Astrocyte (in vitro differentiated cells and primary cell): Measurements from ENCODE around the gene MBP.

ENCODE experiments used
- EZH2 ChIP-seq: IDR thresholded peaks from 2 replicates; pipeline ENCODE4 v1.6.1; 2012; ENCODE audit warnings: mild to moderate bottlenecking, low read length, inconsistent platforms; ENCODE audit not compliant: insufficient read depth
- TF ChIP-seq, protein P1 (sequence below): IDR thresholded peaks from 2 replicates; pipeline ENCODE4 v1.5.1; 2011; ENCODE audit warnings: low read depth, mild to moderate bottlenecking, inconsistent platforms, low read length, moderate library complexity; ENCODE audit not compliant: insufficient read depth

DNA sequence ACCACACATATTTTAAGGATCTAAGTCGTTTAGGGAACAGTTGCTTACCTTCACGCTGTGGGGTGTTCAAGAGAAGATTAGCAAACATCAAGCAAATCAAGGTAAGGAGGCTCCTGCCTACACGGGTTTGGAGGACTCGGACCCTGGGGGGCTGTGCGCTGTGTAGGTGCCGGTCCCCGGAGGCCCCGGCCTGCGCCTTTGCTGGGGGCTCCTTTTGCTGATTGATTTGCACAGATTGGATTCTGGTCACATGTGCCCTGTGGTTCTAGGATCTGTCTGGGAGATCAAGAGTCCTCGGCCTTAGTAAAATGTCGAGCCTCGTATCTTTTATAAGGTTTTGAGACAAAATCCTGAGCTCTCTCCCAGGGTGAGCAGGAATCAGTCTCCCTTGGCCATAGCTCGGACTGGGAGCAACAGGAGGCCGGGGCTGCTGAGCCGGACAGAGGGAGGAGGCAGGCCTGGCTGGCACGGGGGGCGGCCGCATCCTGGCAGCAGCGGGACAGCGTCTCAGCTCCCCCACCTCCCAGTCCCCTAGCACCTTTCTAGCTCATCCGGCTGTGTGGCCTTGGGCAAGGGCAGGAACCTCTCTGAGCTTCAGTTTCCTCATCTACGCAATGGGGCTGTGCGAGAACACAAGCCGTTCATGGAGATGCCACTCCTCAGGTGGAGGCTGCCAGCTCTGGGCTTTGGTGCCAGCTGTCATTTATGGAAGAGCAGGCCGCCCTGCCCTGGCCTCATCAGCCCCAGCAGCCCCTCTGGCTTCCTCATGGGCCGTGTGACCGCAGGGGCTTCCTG, 147.2 kb downstream of the MBP start:
- TF ChIP-seq, protein P1, sequence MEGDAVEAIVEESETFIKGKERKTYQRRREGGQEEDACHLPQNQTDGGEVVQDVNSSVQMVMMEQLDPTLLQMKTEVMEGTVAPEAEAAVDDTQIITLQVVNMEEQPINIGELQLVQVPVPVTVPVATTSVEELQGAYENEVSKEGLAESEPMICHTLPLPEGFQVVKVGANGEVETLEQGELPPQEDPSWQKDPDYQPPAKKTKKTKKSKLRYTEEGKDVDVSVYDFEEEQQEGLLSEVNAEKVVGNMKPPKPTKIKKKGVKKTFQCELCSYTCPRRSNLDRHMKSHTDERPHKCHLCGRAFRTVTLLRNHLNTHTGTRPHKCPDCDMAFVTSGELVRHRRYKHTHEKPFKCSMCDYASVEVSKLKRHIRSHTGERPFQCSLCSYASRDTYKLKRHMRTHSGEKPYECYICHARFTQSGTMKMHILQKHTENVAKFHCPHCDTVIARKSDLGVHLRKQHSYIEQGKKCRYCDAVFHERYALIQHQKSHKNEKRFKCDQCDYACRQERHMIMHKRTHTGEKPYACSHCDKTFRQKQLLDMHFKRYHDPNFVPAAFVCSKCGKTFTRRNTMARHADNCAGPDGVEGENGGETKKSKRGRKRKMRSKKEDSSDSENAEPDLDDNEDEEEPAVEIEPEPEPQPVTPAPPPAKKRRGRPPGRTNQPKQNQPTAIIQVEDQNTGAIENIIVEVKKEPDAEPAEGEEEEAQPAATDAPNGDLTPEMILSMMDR: no peak
- no peak for TF ChIP-seq EZH2
